Prostate gland (tissue), 2 donors: ENCODE measurements around the gene CD300A. TPM values are rescaled to one million over a fixed set of nuclear protein-coding genes. Genes with fewer than 3 reads are reported as not detected.

Experiments used
- DNase-seq: peaks from one replicate; pipeline ENCODE4 v3.0.0-alpha.2; 2019; ENCODE audit warnings: low spot score
- H3K27ac ChIP-seq, 2 donors: fragments of 200-600 bp; sonication (generic); 2 replicates each; pipeline ENCODE4 v1.5.1; 2017 to 2019
- H3K27me3 ChIP-seq: fragments of 200-600 bp; sonication (generic); replicated peaks from 2 replicates; pipeline ENCODE4 v1.5.1; 2019; ENCODE audit not compliant: insufficient read depth
- H3K36me3 ChIP-seq, 2 donors: fragments of 200-600 bp; sonication (generic); 1 replicate in 1 of 2; 2 replicates in 1 of 2; pipeline versions ENCODE4 v1.5.1 to v1.8.1; 2017 to 2019
- H3K4me1 ChIP-seq: fragments of 200-600 bp; sonication (generic); replicated peaks from 2 replicates; pipeline ENCODE4 v1.5.1; 2019
- H3K4me3 ChIP-seq, 2 donors: fragments of 200-600 bp; sonication (generic); 2 replicates each; pipeline ENCODE4 v1.5.1; 2017 to 2019
- H3K9me3 ChIP-seq: fragments of 200-600 bp; sonication (generic); 2 replicates; pipeline ENCODE4 v1.5.1; 2017
- CTCF ChIP-seq, 4 experiments: fragments of 200-600 bp in 2 of 4; fragments of 450-650 bp in 2 of 4; sonication (generic) in 2 of 4; IDR thresholded peaks; 1 replicate in 3 of 4; 2 replicates in 1 of 4; pipeline ENCODE4 v1.5.1; 2016 to 2019; ENCODE audit warnings: antibody characterized with exemption in 4 of 4, mild to moderate bottlenecking in 2 of 4, moderate library complexity in 2 of 4
- POLR2A ChIP-seq: fragments of 450-650 bp; IDR thresholded peaks from one replicate; pipeline ENCODE4 v1.6.1; 2016; ENCODE audit warnings: antibody characterized with exemption, mild to moderate bottlenecking
- POLR2AphosphoS5 ChIP-seq: sonication (generic); formaldehyde crosslinking; IDR thresholded peaks from one replicate; pipeline ENCODE4 v1.6.1; 2017; ENCODE audit warnings: antibody characterized with exemption
- WGBS: methylation state at CpG from one replicate; pipeline ENCODE4 v1.1.5; 2018; 5-methylcytosine and 5-hydroxymethylcytosine counted together
- intact Hi-C: fragments of 100-400 bp; cut with DNase I; formaldehyde crosslinking; loops from one replicate; pipeline ENCODE4 v1.14.2; 2022
- total RNA-seq, 2 donors: library from RNA; depleted of rRNA; stranded (reverse); fragments of >200 nt; gene quantifications; one replicate each; pipeline ENCODE4 v1.1.0, GENCODE V29; 2016

CD300A gene
- total RNA-seq, 2 donors from 2014 or later = 2.1 to 4.1 TPM

GRCh38 chr17:74432766-74433391 lies 33.6 kb upstream of the CD300A start:
- Histone ChIP-seq H3K9me3 (no peaks in the 10 kb centered on the region), H3K27ac (peak overlapping the region; percentile 95 to 98), H3K27me3 (no peaks in the 10 kb centered on the region), H3K4me3 (peak overlapping the region; percentile 72 to 81), H3K4me1 (peaks cover 14% of the 10 kb centered on the region), H3K36me3 (no peaks in the 10 kb centered on the region)
- no peak for TF ChIP-seq POLR2AphosphoS5
- no peak for TF ChIP-seq CTCF (IDR thresholded peaks at IDR 0.05)
- TF ChIP-seq POLR2A = no peak
- intact Hi-C loops = no loop called here
- DNase-seq = no peak
- WGBS = 21% methylated on average over 23 of the region's 23 CpGs

- Histone ChIP-seq H3K27me3 (no peaks in the 10 kb centered on the region), H3K27ac (peak overlapping the region; percentile 95 to 98), H3K9me3 (no peaks in the 10 kb centered on the region), H3K4me3 (peak overlapping the region; percentile 72 to 81), H3K4me1 (peaks cover 14% of the 10 kb centered on the region), H3K36me3 (no peaks in the 10 kb centered on the region)
- TF ChIP-seq POLR2A (peak; percentile 52), POLR2AphosphoS5 (no peak)
- WGBS = 57% methylated on average over 17 of the region's 17 CpGs
- no peak for DNase-seq
- intact Hi-C loops = no loop called here
Observed at GRCh38 chr17:74433421-74434121, 32.9 kb upstream of the CD300A start.

GRCh38 chr17:74435775-74436359 lies 30.6 kb upstream of the CD300A start:
- no peaks in the 10 kb centered on the region for H3K9me3 ChIP-seq
- H3K27me3 ChIP-seq = no peaks in the 10 kb centered on the region
- H3K27ac ChIP-seq = peak overlapping the region; percentile 95 to 98
- H3K4me3 ChIP-seq = no peak overlapping the region
- intact Hi-C loops = no loop called here
- H3K4me1 ChIP-seq = peaks cover 14% of the 10 kb centered on the region
- 66% methylated on average over 5 of the region's 5 CpGs for WGBS
- no peak for TF ChIP-seq CTCF (IDR thresholded peaks at IDR 0.05)
- TF ChIP-seq POLR2AphosphoS5 = no peak
- TF ChIP-seq POLR2A = no peak
- H3K36me3 ChIP-seq = peaks cover 0 to 12% of the 10 kb centered on the region in 2 donors
- DNase-seq = no peak

- DNase-seq = no peak
- intact Hi-C loops = no loop called here
- Histone ChIP-seq H3K27ac (no peak overlapping the region), H3K36me3 (peaks cover 0 to 12% of the 10 kb centered on the region in 2 donors), H3K27me3 (no peaks in the 10 kb centered on the region), H3K4me1 (peaks cover 14% of the 10 kb centered on the region), H3K4me3 (no peak overlapping the region), H3K9me3 (no peaks in the 10 kb centered on the region)
- WGBS = 90% methylated on average over 3 of the region's 3 CpGs
- no peak for TF ChIP-seq POLR2AphosphoS5
- peak in 3 of 4 experiments; percentile 30 to 53 (median 35) for TF ChIP-seq CTCF (IDR thresholded peaks at IDR 0.05)
- no peak for TF ChIP-seq POLR2A
Observed at GRCh38 chr17:74437702-74438101, 28.7 kb upstream of the CD300A start.

GRCh38 chr17:74439691-74440567 lies 26.5 kb upstream of the CD300A start:
- WGBS = 95% methylated on average over 31 of the region's 31 CpGs
- H3K27me3 ChIP-seq = no peaks in the 10 kb centered on the region
- H3K4me1 ChIP-seq = peaks cover 25% of the 10 kb centered on the region
- H3K36me3 ChIP-seq = peaks cover 0 to 12% of the 10 kb centered on the region in 2 donors
- H3K27ac ChIP-seq = no peak overlapping the region
- no peaks in the 10 kb centered on the region for H3K9me3 ChIP-seq
- intact Hi-C loops = no loop called here
- no peak for DNase-seq
- no peak overlapping the region for H3K4me3 ChIP-seq
- no peak for TF ChIP-seq POLR2AphosphoS5
- no peak for TF ChIP-seq CTCF (IDR thresholded peaks at IDR 0.05)
- no peak for TF ChIP-seq POLR2A
